ENCODE data around the gene SLC25A19. TPM values are rescaled to one million over a fixed set of nuclear protein-coding genes. Genes with fewer than 3 reads are reported as not detected.

SLC25A19 gene
- total and polyA plus RNA-seq, 10 of the 15 experiments (the other 5 are each of a cell fraction or from before 2014, with no cell fraction given), result 32.9 to 91.6 (median 53.7) TPM

DNA sequence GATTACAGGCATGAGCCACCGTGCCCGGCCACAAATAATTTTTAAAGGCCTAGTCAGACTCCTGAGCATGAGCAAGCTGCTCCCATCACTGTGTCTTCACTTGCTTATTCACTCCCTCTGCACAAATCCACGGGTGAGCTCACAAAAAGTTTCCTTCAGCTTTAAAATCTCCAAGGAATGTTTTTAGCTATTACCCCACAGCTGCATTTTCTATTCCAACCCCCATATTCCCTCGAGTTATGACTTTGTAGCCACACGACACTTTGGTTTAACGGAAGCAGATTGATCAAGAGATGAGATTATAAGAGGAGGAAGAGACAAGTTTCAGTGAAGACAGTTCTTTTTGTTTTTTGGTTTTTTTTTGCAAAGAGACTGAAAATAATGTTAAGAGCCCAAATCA lies 49.1 kb upstream of the SLC25A19 start:
- Histone ChIP-seq H3K27ac (ENCODE audit: control insufficient read depth, insufficient read depth) (peak overlapping the region; percentile 36), H3K79me2 (ENCODE audit: control insufficient read depth, insufficient read depth, low read length) (peaks cover 90% of the 10 kb centered on the region), H2AFZ (ENCODE audit: control insufficient read depth, low read depth, low read length) (no peak overlapping the region), H3K4me3 (peak overlapping the region; percentile 40; the same call in 1 of the 2 replicates), H3K9ac (ENCODE audit: control insufficient read depth, insufficient read depth, low read length) (peak overlapping the region; percentile 33), H3K27me3 (replicated peaks in 1 of 2; ENCODE audit: control insufficient read depth in 2 of 2, insufficient read depth in 2 of 2, low read length in 1 of 2) (no peaks in the 10 kb centered on the region), H3K9me3 (replicated peaks; ENCODE audit: control insufficient read depth, insufficient read depth, low read length) (no peaks in the 10 kb centered on the region), H3K4me1 (ENCODE audit: control insufficient read depth, insufficient read depth, low read length) (peaks cover 44% of the 10 kb centered on the region), H4K20me1 (ENCODE audit: control insufficient read depth, insufficient read depth) (no peaks in the 10 kb centered on the region), H3K36me3 (ENCODE audit: control insufficient read depth in 2 of 2, insufficient read depth in 2 of 2, low read length in 1 of 2) (peaks cover 3 to 7% of the 10 kb centered on the region in 2 experiments; a peak in 3 of 4 replicates), H3K4me2 (ENCODE audit: control insufficient read depth, insufficient read depth) (peak overlapping the region; percentile 64)
- FAIRE-seq, result peak; percentile 62
- TF ChIP-seq JUND (IDR thresholded peaks at IDR 0.05; ENCODE audit: low read depth, low read length) (no peak), IKZF2 (IDR thresholded peaks at IDR 0.05) (peak in 1 of 2 experiments; percentile 15; a peak in 2 of 4 replicates)
- TF ChIP-seq, protein P1, sequence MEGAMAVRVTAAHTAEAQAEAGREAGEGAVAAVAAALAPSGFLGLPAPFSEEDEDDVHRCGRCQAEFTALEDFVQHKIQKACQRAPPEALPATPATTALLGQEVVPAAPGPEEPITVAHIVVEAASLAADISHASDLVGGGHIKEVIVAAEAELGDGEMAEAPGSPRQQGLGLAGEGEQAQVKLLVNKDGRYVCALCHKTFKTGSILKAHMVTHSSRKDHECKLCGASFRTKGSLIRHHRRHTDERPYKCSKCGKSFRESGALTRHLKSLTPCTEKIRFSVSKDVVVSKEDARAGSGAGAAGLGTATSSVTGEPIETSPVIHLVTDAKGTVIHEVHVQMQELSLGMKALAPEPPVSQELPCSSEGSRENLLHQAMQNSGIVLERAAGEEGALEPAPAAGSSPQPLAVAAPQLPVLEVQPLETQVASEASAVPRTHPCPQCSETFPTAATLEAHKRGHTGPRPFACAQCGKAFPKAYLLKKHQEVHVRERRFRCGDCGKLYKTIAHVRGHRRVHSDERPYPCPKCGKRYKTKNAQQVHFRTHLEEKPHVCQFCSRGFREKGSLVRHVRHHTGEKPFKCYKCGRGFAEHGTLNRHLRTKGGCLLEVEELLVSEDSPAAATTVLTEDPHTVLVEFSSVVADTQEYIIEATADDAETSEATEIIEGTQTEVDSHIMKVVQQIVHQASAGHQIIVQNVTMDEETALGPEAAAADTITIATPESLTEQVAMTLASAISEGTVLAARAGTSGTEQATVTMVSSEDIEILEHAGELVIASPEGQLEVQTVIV (IDR thresholded peaks at IDR 0.05; ENCODE audit: borderline replicate concordance, partially characterized antibody), result no peak
- DNase-seq (ENCODE audit: low read depth, low spot score), result no peak
- RAD21 ChIA-PET (ENCODE audit: unreplicated experiment), result interaction anchor here (0.8 to 3.6 kb wide), 14 partner anchors 10 to 74 kb away, joined by 3 to 17 read pairs (median 4); partner anchors contain the start of genes GRB2 and SLC25A19
- WGBS (ENCODE audit: insufficient coverage, insufficient replicate concordance, low lambda C conversion rate, missing lambda C conversion rate), result under 1% methylated on average over 6 of the region's 6 CpGs
- intact Hi-C loops (cut with micrococcal nuclease; ENCODE audit: unreplicated experiment) (no loop called here), in situ Hi-C loops (cut with MboI) (no loop called here)
- SMC1A ChIA-PET (ENCODE audit: uncharacterized antibody, unreplicated experiment), result interaction anchor here (1.0 to 4.7 kb wide), 13 partner anchors 10 to 330 kb away, joined by 3 to 54 read pairs (median 10); partner anchors contain the start of gene GRB2
- peak; percentile 28 for ATAC-seq
- POLR2A ChIA-PET, result interaction anchor here (0.5 to 4.6 kb wide), 9 partner anchors 9 to 444 kb away, joined by 3 to 39 read pairs (median 4); no protein-coding TSS in a partner anchor
- no TSS peak for BruUV-seq (replicated peaks)
- CTCF ChIA-PET, result interaction anchor here (0.6 to 15.4 kb wide), 12 partner anchors 9 to 642 kb away, joined by 3 to 182 read pairs (median 4); partner anchors contain the start of gene SLC25A19

Data from GM12878 (cell line).